DMS53 (cell line): ENCODE measurements around the gene GRAMD1C.

Source experiments
- DNase-seq: peaks from one replicate; lab custom pipeline; 2025; lab: John Stamatoyannopoulos, UW

The GRAMD1C gene

GRCh38 chr3:113948015-113948917 is 109.7 kb downstream of the GRAMD1C start:
- DNase-seq: peak; percentile 82

DNA sequence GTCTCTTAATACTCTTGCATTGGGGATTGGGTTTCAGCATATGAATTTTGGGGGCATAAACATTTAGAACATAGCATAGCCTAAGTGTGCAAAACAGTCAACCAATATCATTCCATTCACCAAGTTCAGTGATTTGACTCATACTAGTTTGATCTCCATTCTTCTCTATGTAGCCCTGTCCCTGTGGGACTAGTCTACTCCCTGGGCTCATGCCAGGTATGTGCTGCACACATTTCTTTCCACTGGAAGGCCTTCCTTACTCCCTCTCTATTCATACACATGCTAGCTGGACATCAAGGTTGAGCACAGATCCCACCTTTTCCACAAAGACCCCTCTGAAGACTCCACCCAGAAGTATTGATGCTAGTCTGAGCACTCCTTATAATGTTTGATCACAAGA is 114.3 kb downstream of the GRAMD1C start:
- DNase-seq: no peak

DNA sequence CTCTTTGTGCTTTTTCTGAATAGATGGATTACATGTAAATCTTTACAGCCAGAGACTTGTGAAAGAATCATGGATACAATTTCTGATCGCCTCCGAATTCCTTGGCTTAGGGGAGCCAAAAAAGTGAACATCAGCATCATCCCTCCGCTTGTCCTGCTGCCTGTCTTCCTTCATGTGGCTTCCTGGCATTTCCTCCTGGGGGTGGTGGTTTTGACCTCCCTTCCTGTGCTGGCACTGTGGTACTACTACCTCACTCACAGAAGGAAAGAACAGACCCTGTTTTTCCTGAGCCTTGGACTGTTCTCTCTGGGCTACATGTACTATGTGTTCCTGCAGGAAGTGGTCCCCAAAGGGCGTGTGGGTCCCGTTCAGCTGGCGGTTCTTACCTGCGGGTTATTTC is 115.1 kb downstream of the GRAMD1C start:
- no peak for DNase-seq

DNA sequence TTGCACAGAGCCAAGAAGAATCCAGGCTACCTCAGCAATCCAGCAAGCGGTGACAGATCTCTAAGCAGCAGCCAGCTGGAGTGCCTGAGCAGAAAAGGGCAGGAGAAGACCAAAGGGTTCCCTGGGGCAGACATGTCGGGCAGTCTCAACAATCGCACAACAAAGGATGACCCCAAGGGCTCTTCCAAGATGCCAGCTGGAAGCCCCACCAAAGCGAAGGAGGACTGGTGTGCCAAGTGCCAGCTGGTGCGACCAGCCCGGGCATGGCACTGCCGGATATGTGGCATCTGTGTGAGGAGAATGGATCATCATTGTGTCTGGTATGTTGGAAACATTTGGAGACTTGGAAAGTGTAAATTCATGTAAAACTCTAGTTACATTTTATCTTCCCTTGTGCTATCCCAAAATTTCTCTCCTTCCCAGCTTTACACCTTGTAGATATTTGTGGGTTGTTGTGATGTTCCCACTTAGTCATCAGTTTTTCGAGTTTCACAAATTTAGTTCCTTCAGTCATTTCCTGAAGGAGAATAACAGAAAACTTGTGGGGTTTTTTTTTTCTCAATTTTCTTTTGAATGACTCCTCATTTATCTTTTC is 115.6 kb downstream of the GRAMD1C start:
- no peak for DNase-seq

DNA sequence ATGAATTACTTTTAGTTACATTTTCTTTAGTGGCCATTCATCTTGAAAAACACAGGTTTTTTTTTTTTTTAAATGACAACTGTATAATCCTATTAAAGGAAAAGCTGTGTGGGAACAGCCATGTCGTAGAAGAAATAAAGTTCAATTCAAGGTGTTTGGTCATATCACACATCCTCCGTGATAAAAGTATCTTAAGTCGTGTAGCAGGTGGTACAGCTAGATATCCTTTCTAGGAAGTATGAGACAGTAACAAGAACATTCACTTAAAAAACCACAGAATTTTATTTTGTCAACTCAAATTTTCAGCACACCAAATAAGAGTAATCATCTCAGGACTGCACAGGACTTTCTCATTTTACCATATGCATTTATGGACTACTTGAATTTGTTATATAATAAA is 125.3 kb downstream of the GRAMD1C start:
- DNase-seq: no peak

GRCh38 chr3:113966172-113966571 is 127.6 kb downstream of the GRAMD1C start:
- peak; percentile 20 for DNase-seq

DNA sequence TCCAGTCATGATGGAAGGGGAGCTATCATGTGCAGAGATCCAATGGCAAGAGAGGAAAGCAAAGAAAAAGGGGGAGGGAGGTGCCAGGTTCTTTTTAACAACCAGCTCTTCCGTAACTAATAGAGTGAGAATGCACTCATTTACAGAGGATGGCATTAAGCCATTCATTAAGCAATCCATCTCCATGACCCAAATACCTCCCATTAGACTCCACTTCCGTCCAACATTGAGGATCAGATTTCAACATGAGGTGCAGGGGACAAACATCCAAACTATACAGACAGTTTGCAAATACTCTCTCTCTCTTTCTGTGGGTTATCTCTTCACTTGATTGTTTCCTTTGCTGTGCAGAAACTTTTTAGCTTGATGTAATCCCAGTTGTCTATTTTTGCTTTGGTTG is 130.4 kb downstream of the GRAMD1C start:
- DNase-seq: no peak

GRCh38 chr3:113977822-113978221 is 139.2 kb downstream of the GRAMD1C start:
- no peak for DNase-seq

DNA sequence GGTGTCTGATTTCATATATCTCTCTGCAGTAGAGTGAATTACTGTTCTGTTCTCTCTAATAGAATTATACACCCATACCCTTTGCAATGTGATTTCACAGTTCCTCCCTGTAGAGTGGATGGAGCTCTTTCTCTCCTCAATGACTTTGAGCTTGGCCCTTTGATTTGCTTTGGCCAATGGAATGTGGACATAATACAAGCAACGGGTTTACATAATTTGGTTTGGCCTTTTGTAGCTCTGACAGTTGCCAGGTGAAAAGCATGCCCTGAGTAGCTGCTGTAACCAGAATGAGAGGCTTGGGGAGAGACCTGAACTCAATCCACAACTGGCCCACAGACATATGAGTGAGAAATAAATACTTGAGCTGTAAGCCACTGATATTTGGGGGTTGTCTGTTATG is 141.3 kb downstream of the GRAMD1C start:
- DNase-seq: no peak

DNA sequence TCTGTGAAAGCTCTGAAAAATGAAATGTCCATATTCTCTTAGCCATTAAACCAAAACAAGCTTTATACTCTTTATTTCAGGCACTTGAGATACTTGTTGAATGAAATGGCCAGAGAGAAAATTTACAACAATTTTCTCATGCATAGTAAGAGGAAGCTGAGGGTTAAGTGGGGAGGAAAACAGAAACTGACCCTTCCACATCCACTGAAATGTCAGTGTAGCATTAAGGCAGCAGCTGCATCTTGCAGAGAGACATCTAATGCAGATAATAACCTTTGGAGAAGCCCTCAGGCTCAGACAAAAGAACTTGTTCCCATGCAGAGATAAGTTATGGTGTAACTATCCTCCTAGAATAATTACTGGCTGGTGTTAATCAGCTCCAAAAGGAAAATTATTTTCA is 143.2 kb downstream of the GRAMD1C start:
- DNase-seq: no peak

DNA sequence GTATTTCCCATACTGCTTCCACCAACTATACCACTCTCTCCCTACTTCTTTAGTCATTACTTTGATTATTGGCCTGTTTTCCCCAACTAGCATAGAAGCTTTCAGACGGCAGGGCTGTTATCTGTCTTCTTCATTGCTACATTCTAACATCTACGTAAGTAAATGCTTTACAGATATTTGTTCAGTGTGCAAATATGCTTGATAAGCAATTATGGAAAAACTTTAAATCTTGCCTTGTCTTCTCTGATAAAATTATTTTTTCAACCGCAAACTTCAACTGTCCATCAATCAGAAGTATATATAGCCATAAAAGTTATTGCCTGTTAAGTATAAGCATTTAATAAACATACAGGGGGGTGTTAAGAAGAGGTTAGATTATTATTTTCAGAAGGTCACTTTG is 145.0 kb downstream of the GRAMD1C start:
- DNase-seq: no peak

DNA sequence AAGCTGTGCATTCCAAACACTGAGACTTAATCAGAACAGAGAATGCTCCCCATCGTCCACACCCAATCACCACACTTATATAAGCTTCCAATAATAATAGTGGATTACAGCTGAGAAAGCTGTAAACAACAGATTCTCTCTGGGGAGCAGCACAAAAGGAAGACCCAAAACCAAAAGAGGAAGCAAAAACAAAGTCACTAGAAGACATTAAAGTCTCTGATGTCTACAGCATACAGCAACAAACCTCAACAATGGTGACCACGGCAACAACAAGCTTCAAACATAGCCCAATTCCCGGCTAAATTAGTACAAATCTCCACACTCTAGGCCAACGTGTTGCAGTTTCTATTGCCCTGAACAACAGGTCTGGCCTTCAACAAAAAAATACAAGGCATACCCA is 147.0 kb downstream of the GRAMD1C start:
- no peak for DNase-seq
